GM19395 (cell line): Measurements from ENCODE around the gene SYP.

ENCODE experiments used
- ATAC-seq: cut with Tn5 transposase; IDR thresholded peaks from one replicate; pipeline ENCODE4 v1.9.1; 2021; ENCODE audit warnings: mild to moderate bottlenecking, moderate library complexity; ENCODE audit not compliant: unreplicated experiment

The SYP gene

GRCh38 chrX:49221868-49222267 lies 21.9 kb upstream of the SYP start:
- no peak for ATAC-seq

DNA sequence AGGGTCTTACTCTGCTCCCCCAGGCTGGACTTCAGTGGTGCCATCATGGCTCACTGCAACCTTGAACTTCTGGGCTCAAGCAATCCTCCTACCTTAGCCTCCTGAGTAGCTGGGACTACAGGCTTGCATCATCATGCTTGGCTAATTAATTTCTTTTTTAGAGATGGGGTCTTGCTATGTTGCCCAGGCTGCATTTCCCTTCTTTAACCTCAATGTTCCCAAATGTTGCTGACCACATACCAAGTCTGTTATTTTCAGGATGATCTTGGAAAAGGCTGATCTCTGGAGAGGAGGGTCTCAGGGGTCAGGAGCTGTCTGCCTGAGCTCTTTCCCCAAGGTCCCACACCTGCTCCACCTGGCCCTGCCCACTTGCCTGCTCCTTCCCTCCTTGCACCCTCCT lies 20.1 kb upstream of the SYP start:
- no peak for ATAC-seq

DNA sequence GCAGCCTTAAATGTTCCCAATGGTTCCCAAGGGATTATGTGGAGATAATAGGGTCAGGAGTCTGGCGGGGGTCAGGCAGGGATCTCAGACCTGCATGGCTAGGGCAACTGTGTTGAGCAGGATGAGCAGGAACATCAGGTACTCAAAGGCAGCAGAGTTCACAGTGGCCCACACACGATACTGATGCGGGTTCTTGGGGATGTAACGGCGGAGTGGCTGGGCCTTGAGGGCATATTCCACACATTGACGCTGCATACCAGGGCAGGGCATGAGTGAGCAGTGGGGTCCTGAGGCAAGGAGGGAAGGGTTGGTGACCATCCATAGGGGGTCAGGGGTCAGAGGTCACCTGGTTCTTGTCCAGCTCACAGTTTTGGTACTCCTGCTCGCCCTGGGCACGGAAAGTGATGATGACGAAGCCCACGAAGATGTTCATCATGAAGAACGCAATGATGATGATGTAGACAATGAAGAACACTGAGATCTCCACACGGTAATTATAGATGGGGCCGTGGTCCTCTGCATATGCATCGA lies 15.1 kb upstream of the SYP start:
- no peak for ATAC-seq

- no peak for ATAC-seq
These were observed 14.4 kb upstream of the SYP start for GRCh38 chrX:49214416-49214815.

DNA sequence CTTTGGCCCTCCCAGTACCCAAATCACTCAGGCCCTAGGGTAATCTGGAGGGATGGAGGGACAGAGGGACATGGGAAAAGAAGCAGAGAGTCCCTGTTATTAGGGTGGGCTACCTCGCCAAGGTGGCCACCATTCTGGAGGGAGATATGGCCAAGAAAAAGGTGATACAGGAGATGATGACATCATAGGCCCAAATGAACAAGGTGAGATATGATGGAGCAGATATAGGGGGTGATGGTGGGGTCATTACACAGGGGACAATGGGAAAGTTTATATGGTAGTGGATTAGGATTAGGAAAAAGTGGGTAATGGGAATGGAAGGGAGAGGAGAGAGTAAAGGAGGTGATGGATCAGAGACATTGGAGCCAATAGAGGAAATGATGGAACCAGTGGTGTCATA lies 12.9 kb upstream of the SYP start:
- ATAC-seq: no peak

DNA sequence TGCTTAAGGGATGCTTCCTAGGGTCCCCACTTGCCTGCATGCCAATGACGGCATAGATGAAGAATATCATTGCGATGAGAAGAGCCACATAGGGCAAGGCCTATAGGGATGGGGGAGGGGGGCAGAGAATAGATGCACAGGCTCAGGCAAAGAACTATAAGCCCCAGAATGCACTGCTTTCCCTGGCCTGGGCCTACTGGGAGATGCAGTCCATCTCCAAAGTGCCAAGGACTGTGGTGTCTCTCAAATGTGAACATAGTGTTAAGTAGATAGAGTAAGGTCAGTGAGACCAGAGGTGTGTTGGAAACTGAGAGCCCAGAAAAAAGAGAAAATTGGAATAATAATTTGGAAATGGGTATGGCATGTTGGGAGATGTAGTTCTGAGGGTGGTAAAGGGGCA lies 12.2 kb upstream of the SYP start:
- no peak for ATAC-seq

DNA sequence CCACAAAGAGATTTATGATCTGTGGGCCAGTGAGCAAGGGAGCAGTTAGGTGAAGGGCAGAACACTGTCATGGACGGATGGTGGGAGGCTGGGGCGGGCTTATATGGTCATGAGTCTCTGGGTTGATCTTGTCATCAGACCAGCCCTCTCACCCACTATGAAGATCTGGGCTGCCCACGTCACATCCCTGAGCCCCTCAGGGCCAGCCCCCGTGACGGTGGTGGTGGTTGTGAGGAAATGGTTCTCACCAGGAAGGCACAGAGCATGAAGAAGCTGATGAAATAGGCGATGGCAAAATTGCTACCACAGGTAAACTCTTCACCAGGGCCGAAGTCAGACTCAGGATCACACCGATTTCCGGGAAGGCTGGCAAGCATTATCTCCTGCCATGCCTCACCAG lies 11.1 kb upstream of the SYP start:
- ATAC-seq: no peak

GRCh38 chrX:49210406-49210805 lies 10.4 kb upstream of the SYP start:
- ATAC-seq: no peak

DNA sequence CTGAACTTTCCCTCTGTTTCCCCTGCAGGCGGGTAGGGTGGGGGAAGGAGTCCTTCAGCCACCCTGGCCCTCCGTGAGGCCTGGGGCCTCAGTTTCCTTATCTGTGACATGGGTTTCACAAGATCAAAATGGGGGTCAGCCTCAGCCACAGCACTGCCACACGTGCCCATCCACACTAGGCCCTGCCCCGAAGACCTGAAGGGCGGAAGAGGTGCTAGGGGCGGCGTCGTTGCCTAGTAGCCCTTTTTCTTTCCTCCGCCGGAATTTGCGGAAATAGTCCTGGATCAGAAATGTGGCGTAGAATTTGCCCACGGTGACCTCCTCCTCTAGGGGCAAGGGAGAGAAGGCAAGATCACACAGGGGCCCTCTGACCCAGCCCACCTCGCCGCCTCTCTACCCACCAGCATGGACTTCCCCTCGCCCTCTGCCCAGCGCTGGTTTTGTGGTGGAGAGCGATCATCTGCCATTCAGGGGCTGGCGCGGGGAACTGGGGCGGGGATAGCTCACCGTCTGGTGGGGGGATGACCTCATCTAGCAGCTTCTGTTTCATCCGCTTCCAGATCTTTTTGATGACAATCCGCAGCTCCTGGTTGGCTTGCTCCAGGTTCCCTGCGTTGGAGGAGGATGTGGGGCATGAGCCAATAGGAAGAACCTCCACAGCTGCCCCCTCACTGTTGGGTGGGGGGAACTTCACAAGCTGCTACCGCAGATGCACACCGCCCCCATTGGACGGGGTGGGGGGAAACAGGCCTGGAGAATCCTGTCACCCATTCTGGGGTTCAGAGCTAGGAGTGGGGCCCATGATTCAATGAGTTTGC lies 9.7 kb upstream of the SYP start:
- no peak for ATAC-seq

GRCh38 chrX:49208399-49208798 lies 8.4 kb upstream of the SYP start:
- no peak for ATAC-seq

DNA sequence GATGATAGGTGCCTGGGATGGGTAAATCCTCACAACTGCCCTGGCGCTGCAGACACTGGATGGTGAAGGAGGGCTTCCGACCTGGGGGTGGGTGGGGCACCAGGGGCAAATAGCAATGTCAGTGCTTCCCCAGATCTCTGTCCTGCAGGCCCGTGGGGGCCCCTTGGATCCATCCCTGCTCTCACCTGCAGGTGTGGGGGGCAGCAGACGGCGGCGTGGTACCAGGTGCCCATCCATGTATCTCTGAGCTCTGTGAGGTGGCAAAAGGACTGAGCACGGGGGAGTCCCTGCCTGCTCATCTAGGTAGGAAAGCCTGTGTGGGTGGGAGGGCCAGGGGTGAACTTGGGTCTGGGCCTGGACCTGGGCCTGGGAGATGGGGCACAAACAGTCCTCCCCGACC lies 6.5 kb upstream of the SYP start:
- no peak for ATAC-seq

- ATAC-seq: no peak
These were observed 5.5 kb upstream of the SYP start for GRCh38 chrX:49205443-49205842.

DNA sequence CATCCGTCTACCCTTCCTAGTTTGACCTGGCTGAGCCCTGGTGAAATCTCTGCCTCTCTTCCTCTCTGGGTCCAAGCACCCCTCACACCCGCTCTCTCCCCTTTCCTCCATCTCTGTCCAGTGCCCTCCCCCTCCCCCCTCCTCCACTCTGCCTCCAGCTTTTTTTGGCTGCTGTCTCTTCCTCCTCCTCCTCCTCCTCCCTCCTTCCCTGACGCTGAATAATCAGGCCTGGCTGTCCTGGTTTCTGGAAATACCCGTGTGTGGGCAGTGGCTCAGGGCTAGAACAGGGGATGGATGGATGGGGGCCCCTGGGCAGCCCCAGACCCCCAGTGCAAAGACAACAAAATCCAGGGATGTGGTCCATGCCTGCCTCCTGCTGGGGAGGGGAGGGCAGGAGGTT lies 4.7 kb upstream of the SYP start:
- ATAC-seq: no peak

GRCh38 chrX:49204017-49204416 lies 4.0 kb upstream of the SYP start:
- ATAC-seq: no peak

DNA sequence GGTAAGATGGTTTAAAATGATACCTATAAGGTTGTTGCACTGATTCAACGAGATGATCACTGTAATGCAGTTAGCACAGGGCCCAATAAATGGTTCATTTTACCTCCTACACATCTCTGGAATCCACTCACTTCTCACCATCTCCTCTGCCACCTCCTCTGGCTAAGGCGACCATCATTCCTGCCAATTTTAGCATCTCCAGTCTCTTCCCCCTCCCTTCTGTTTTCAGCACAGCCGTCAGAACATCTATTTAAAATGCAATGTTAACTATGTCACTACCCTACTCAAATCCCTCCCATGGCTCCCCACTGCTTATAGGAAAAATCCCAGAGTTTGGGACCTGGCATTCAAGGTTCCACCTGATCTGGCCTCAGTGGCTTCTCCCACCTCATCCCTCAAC lies 3.5 kb upstream of the SYP start:
- no peak for ATAC-seq

DNA sequence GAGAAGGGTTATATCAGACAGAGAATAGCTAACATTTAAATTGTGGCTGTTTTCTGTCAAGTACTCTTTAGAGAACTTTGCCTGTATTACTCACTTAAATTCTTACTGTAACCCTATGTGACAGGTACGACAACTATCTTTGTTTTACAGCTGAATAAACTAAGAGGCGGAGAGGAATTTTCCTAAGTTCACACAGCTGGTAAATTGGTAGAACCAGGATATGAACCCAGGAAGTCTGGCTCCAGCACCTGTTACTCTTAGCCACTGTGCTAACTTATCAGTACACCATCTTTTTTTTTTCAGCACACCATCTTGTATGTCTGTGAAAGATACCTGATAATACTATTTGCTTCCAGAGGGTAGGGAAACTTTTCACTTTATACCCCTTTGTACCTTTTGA lies 2.0 kb upstream of the SYP start:
- ATAC-seq: no peak

GRCh38 chrX:49199315-49199595 lies 738 bp downstream of the SYP start:
- ATAC-seq: no peak

DNA sequence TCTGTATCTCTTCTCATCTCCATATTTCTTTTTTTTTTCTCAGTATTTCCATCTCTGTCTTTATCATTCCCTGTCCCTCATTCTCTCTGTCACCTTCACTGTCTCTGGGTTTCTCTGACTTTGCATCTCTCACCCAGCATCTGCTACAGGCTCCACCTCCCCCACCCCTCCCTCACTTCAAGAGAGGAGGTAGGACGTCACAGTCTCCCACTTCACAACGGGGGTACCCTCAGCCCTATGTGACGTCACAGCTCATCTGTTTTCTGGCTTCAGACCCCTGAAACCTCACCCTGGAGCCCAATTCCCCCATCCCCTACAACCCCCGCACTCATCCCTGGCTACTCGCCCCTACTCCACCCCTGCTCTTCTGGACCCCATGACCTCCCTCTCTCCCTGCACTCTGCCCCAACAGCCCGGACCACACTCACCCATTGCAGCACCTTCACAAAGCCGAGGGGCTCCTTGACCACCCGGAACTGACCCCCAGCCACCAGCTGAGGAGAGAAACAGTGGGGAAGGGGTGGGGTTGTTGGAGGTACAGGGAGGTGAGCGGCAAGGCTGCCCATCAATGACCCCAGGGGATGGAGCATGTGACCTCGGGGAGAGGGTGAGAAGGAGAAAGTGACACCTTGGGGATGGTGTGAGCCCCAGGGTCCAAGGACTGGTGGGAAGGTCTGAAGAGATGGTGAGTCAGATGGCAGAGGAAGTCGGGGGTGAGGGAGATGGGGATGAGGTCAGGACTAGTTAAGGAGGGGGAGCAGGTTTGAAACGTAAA lies 1.3 kb downstream of the SYP start:
- ATAC-seq: no peak

DNA sequence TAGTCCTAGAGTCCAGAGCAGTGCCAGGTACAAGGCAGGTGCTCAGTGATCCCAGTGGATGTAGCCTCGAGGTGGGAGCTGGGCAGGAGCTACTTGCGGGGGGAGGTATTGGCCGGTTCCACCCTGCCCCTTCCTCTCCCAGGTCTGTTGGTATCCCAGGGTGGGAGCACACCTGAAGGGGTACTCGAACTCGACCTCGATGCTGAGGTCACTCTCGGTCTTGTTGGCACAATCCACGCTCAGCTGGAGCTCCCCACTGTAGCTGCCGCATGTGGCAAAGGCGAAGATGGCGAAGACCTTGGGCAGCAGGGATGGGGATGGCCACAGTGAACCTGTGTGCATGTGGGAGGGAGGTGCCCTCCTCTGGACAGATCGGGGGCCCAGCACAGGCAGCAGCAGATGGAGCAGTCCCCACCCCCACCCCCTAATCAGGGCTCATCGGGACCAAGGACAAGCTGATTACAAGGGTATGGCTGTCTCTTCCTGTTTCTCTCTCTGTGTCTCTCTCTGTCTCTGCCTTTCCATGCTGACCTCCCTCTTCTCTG lies 2.4 kb downstream of the SYP start:
- no peak for ATAC-seq

GRCh38 chrX:49193542-49193964 lies 6.4 kb downstream of the SYP start:
- ATAC-seq: no peak

GRCh38 chrX:49192722-49193328 lies 7.2 kb downstream of the SYP start:
- no peak for ATAC-seq

GRCh38 chrX:49191574-49192011 lies 8.4 kb downstream of the SYP start:
- peak; percentile 18 for ATAC-seq
